HCT116 (cell line): ENCODE measurements around the gene BLNK. TPM values are rescaled to one million over a fixed set of nuclear protein-coding genes. Genes with fewer than 3 reads are reported as not detected.

Source experiments
- ATAC-seq: fragments of 200-7000 bp; cut with Tn5 transposase; 2 replicates; pipeline ENCODE4 v1.9.1; 2020; ENCODE audit warnings: mild to moderate bottlenecking, moderate library complexity
- BruUV-seq: library from RNA; stranded (reverse); fragments of 400-500 nt; replicated peaks from 2 replicates; lab custom pipeline; 2021; lab: Mats Ljungman, UMichigan
- CTCF ChIA-PET: fragments of 300-600 bp; sonication (Branson Sonifier 250); formaldehyde crosslinking; loops from one replicate; lab custom pipeline; 2021; ENCODE audit warnings: antibody characterized with exemption; lab: Charles Lee
- POLR2A ChIA-PET: fragments of 300-600, 350-600 bp; sonication (Branson Sonifier 250); formaldehyde crosslinking; loops from one replicate; lab custom pipeline; 2021; ENCODE audit warnings: antibody characterized with exemption; lab: Charles Lee
- RAD21 ChIA-PET, 2 experiments: fragments of 300-600 bp; sonication (Branson Sonifier 250); formaldehyde crosslinking; loops; one replicate each; lab custom pipeline; 2023; ENCODE audit warnings: low total read pairs in 2 of 2; ENCODE audit not compliant: uncharacterized antibody in 2 of 2, unreplicated experiment in 2 of 2, low non-redundant PET in 1 of 2; lab: Charles Lee
- DNase-seq: peaks from one replicate; pipeline ENCODE4 v3.0.0-alpha.2; 2010; ENCODE audit warnings: low read depth, low spot score
- H2AFZ ChIP-seq: fragments of 200-600 bp; shearing (Covaris generic), sonication (generic); 2 replicates; pipeline ENCODE4 v1.6.1; 2017; ENCODE audit warnings: low read depth, mixed run types, mixed read lengths, antibody characterized with exemption, low read length; ENCODE audit not compliant: poor library complexity, severe bottlenecking
- H3K27ac ChIP-seq: 2 replicates; pipeline ENCODE4 v1.5.1; 2012; ENCODE audit warnings: low read depth, low read length
- H3K27me3 ChIP-seq: fragments of 200-600 bp; sonication (generic); 2 replicates; pipeline ENCODE4 v1.6.1; 2016; ENCODE audit warnings: mixed run types, low read length, mixed read lengths; ENCODE audit not compliant: insufficient read depth
- H3K36me3 ChIP-seq, 2 experiments: fragments of 200-500 bp in 1 of 2; fragments of 200-600 bp in 1 of 2; sonication (Bioruptor generic) in 1 of 2; sonication (generic) in 1 of 2; 2 replicates each; pipeline versions ENCODE4 v1.5.1 to v1.6.1; 2014 to 2016; ENCODE audit warnings: low read length in 2 of 2, inconsistent platforms in 1 of 2, mixed read lengths in 1 of 2, mixed run types in 1 of 2; ENCODE audit not compliant: insufficient read depth in 2 of 2, control insufficient read depth in 1 of 2
- H3K4me1 ChIP-seq, 2 experiments: fragments of 200-600 bp in 1 of 2; sonication (generic) in 1 of 2; 2 replicates each; pipeline versions ENCODE4 v1.5.1 to v1.6.1; 2012 to 2017; ENCODE audit warnings: low read length in 2 of 2, inconsistent platforms in 1 of 2, mild to moderate bottlenecking in 1 of 2, mixed read lengths in 1 of 2, mixed run types in 1 of 2, moderate library complexity in 1 of 2; ENCODE audit not compliant: insufficient read depth in 2 of 2, control insufficient read depth in 1 of 2
- H3K4me2 ChIP-seq: fragments of 200-600 bp; sonication (generic); 2 replicates; pipeline ENCODE4 v1.6.1; 2017; ENCODE audit warnings: mixed run types, low read length, mixed read lengths
- H3K4me3 ChIP-seq, 2 experiments: fragments of 200-600 bp in 1 of 2; sonication (generic) in 1 of 2; replicated peaks in 1 of 2; 2 replicates each; pipeline ENCODE4 v1.5.1; 2011 to 2016; ENCODE audit warnings: low read length in 2 of 2, control low read depth in 1 of 2, low read depth in 1 of 2, mild to moderate bottlenecking in 1 of 2, mixed read lengths in 1 of 2, mixed run types in 1 of 2
- H3K79me2 ChIP-seq: fragments of 200-600 bp; sonication (generic); 2 replicates; pipeline ENCODE4 v1.6.1; 2017; ENCODE audit warnings: mild to moderate bottlenecking, mixed run types, low read length, moderate library complexity, mixed read lengths; ENCODE audit not compliant: insufficient read depth
- H3K9ac ChIP-seq: fragments of 200-600 bp; sonication (generic); 2 replicates; pipeline ENCODE4 v1.6.1; 2016; ENCODE audit warnings: low read length, mixed read lengths
- H3K9me2 ChIP-seq: fragments of 200-600 bp; sonication (generic), shearing (Covaris generic); 2 replicates; pipeline ENCODE4 v1.6.1; 2017; ENCODE audit warnings: mixed run types, mild to moderate bottlenecking, moderate library complexity; ENCODE audit not compliant: insufficient read depth
- H3K9me3 ChIP-seq, 2 experiments: fragments of 200-500 bp in 1 of 2; fragments of 200-600 bp in 1 of 2; sonication (Bioruptor generic) in 1 of 2; sonication (generic) in 1 of 2; 2 replicates each; pipeline ENCODE4 v1.6.1; 2014 to 2017; ENCODE audit warnings: low read length in 2 of 2, mixed read lengths in 2 of 2, inconsistent platforms in 1 of 2, low read depth in 1 of 2, mild to moderate bottlenecking in 1 of 2, mixed run types in 1 of 2, moderate library complexity in 1 of 2; ENCODE audit not compliant: control insufficient read depth in 1 of 2, insufficient read depth in 1 of 2
- H4K20me1 ChIP-seq: fragments of 200-600 bp; sonication (generic), shearing (Covaris generic); 2 replicates; pipeline ENCODE4 v1.6.1; 2017; ENCODE audit warnings: mixed run types, mild to moderate bottlenecking, moderate library complexity; ENCODE audit not compliant: insufficient read depth
- EGR1 ChIP-seq: IDR thresholded peaks from 2 replicates; pipeline ENCODE4 v1.6.1; 2012; ENCODE audit warnings: low read depth
- ELF1 ChIP-seq: IDR thresholded peaks from 2 replicates; pipeline ENCODE4 v1.6.1; 2012; ENCODE audit warnings: low read depth, borderline replicate concordance
- FOSL1 ChIP-seq: IDR thresholded peaks from 2 replicates; pipeline ENCODE4 v1.6.1; 2012; ENCODE audit warnings: low read depth
- POLR2AphosphoS5 ChIP-seq: IDR thresholded peaks from 2 replicates; pipeline ENCODE4 v1.6.1; 2011; ENCODE audit warnings: mild to moderate bottlenecking, low read depth, low read length, moderate library complexity
- RAD21 ChIP-seq: IDR thresholded peaks from 2 replicates; pipeline ENCODE4 v1.6.1; 2012; ENCODE audit warnings: low read depth, mild to moderate bottlenecking
- SRF ChIP-seq: IDR thresholded peaks from 2 replicates; pipeline ENCODE4 v1.6.1; 2012; ENCODE audit warnings: low read depth
- TCF7L2 ChIP-seq: IDR thresholded peaks from 2 replicates; pipeline ENCODE4 v1.7.0; 2011; ENCODE audit warnings: borderline replicate concordance, inconsistent platforms; ENCODE audit not compliant: insufficient read depth, insufficient read length; ENCODE audit errors: extremely low read depth
- ZNF274 ChIP-seq: fragments of 200-500 bp; sonication (Bioruptor generic); IDR thresholded peaks from 2 replicates; pipeline ENCODE4 v1.6.1; 2014; ENCODE audit warnings: mild to moderate bottlenecking, low read depth, low read length, inconsistent platforms
- intact Hi-C: fragments of 100-400 bp; cut with micrococcal nuclease; formaldehyde crosslinking; loops from 2 replicates; pipeline ENCODE4 v1.10.0; 2022
- total RNA-seq: library from RNA; stranded (reverse); gene quantifications from one replicate; pipeline ENCODE4 v1.2.1, GENCODE V29; 2021; ENCODE audit not compliant: unreplicated experiment
- TF ChIP-seq, protein P1 (sequence below): IDR thresholded peaks from 2 replicates; pipeline ENCODE4 v1.6.1; 2011; ENCODE audit warnings: mild to moderate bottlenecking, low read length, moderate library complexity; ENCODE audit not compliant: insufficient replicate concordance; ENCODE audit errors: extremely low read depth

The BLNK gene
- total RNA-seq, 1 experiment from 2014 or later = 0.59 TPM

DNA sequence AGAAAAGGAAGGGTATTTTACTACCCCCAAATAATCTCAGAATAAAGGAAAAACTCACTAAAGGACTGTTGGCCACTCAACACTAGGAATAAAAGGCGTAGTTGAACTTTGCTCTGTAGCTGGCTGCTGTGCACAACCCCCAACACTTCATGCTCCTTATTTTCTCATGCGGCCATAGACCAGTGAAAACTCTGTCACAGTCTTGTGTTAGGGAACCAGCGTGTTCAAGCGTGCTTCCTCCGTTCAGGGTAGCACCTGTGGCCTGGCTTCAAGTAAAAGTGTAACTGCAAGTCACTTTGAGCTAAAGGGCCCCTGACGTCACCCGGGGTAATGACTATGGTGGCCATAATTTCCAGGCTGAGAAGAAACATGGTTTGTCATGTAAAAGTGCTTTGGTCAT lies 27.0 kb downstream of the BLNK start:
- Histone ChIP-seq H3K4me1 (no peaks in the 10 kb centered on the region), H3K9me3 (no peaks in the 10 kb centered on the region), H3K9ac (no peak overlapping the region), H4K20me1 (no peaks in the 10 kb centered on the region), H2AFZ (no peak overlapping the region), H3K36me3 (no peaks in the 10 kb centered on the region), H3K9me2 (no peaks in the 10 kb centered on the region), H3K4me3 (no peak overlapping the region), H3K27me3 (no peaks in the 10 kb centered on the region), H3K27ac (no peak overlapping the region), H3K79me2 (no peaks in the 10 kb centered on the region), H3K4me2 (no peak overlapping the region)
- TF ChIP-seq EGR1 (no peak), FOSL1 (no peak), RAD21 (no peak), POLR2AphosphoS5 (no peak), TCF7L2 (no peak), SRF (no peak), ELF1 (no peak), ZNF274 (no peak)
- TF ChIP-seq, protein P1, sequence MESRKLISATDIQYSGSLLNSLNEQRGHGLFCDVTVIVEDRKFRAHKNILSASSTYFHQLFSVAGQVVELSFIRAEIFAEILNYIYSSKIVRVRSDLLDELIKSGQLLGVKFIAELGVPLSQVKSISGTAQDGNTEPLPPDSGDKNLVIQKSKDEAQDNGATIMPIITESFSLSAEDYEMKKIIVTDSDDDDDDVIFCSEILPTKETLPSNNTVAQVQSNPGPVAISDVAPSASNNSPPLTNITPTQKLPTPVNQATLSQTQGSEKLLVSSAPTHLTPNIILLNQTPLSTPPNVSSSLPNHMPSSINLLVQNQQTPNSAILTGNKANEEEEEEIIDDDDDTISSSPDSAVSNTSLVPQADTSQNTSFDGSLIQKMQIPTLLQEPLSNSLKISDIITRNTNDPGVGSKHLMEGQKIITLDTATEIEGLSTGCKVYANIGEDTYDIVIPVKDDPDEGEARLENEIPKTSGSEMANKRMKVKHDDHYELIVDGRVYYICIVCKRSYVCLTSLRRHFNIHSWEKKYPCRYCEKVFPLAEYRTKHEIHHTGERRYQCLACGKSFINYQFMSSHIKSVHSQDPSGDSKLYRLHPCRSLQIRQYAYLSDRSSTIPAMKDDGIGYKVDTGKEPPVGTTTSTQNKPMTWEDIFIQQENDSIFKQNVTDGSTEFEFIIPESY = no peak
- ChIA-PET RAD21 (interaction anchor here in 1 of 2 experiments (0.7 kb wide), 1 partner anchor 15 kb away, joined by 3 read pairs; no protein-coding TSS in a partner anchor), POLR2A (no interaction called here), CTCF (no interaction called here)
- intact Hi-C loops = no loop called here
- no TSS peak for BruUV-seq
- ATAC-seq (no peak), DNase-seq (no peak)
